Right lobe of liver (tissue), 4 donors: ENCODE measurements around the gene PTK6.

Source experiments
- POLR2A ChIP-seq: fragments of 450-650 bp; IDR thresholded peaks from one replicate; pipeline ENCODE4 v1.6.1; 2017; ENCODE audit warnings: antibody characterized with exemption, mild to moderate bottlenecking
- TF ChIP-seq, protein P1 (sequence below), 4 donors: fragments of 200-600 bp in 3 of 4; fragments of 450-650 bp in 1 of 4; IDR thresholded peaks; one replicate each; pipeline versions ENCODE4 v1.5.1 to v1.8.0; 2016 to 2022; ENCODE audit warnings: antibody characterized with exemption in 4 of 4, mild to moderate bottlenecking in 2 of 4
- donor health status: DM: no; HTN: no; CAD: no.
- donor health status: DM: no; HTN: no; CAD: no.
- donor health status: DM: no; HTN: yes; CAD: no.

DNA sequence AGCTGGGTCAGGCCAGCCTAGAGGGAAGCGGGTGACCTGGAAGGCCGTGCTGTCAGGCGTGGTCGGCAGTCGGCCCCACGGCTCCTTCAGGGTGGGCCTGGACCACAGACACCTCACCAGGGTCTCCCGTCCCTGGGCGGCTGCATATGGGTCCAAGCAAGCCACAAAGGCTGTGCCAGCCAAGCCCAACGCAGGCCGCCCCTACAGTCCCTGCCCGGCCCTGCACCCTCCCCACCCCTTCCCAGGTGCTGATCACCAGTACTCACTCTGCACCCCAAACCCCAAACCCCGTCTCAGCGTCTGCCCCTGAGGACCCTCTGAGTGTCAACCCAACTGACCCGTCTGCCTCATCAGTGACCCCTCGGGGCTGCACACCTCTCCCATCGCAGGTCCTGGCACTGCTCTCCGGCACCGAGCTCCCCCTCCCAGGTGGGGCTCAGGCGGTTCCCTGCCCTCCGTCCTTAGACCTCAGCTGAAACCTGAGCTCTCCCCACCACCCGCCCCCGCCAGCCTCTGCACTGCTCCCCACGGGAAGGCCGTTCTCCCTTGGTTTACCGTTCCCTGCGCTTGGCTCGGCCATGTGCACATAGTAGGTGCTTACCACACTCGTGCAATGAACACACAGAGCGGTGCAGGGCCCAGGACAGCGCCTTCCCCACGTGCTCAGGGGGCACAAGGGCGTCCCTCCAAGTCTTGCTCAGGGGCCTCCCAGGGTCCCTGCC lies 18.1 kb downstream of the PTK6 start:
- TF ChIP-seq, protein P1, sequence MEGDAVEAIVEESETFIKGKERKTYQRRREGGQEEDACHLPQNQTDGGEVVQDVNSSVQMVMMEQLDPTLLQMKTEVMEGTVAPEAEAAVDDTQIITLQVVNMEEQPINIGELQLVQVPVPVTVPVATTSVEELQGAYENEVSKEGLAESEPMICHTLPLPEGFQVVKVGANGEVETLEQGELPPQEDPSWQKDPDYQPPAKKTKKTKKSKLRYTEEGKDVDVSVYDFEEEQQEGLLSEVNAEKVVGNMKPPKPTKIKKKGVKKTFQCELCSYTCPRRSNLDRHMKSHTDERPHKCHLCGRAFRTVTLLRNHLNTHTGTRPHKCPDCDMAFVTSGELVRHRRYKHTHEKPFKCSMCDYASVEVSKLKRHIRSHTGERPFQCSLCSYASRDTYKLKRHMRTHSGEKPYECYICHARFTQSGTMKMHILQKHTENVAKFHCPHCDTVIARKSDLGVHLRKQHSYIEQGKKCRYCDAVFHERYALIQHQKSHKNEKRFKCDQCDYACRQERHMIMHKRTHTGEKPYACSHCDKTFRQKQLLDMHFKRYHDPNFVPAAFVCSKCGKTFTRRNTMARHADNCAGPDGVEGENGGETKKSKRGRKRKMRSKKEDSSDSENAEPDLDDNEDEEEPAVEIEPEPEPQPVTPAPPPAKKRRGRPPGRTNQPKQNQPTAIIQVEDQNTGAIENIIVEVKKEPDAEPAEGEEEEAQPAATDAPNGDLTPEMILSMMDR (IDR thresholded peaks at IDR 0.05): no peak
- no peak for TF ChIP-seq POLR2A
